Measurements from ENCODE around the gene PCDHB1. TPM values are rescaled to one million over a fixed set of nuclear protein-coding genes. Genes with fewer than 3 reads are reported as not detected.

The PCDHB1 gene
- total RNA-seq, 1 experiment from 2014 or later = 0.07 TPM

- Mint-ChIP-seq H3K27me3 (ENCODE audit: low read depth) (peaks cover 60% of the 10 kb centered on the region), H3K9me3 (no peaks in the 10 kb centered on the region), H3K36me3 (ENCODE audit: insufficient read depth in 1 of 3, low read depth in 3 of 3) (no peaks in the 10 kb centered on the region), H3K4me1 (peaks cover 15% of the 10 kb centered on the region in 2 experiments), H3K27ac (peak overlapping the region in 2 of 3 experiments; percentile 24 to 62; a peak in 4 of 7 replicates), H3K4me3 (peak overlapping the region; percentile 76 to 83)
- no peaks in the 10 kb centered on the region for H3K79me1 ChIP-seq (ENCODE audit: insufficient read depth, low read depth, low read length, poor library complexity, severe bottlenecking)
- H3K23ac ChIP-seq (ENCODE audit: insufficient read length, low read depth, low read length) = no peak overlapping the region
- H4K91ac ChIP-seq (ENCODE audit: insufficient read length, low read depth, low read length) = no peak overlapping the region
- H3K27me3 ChIP-seq (ENCODE audit: insufficient read depth, low read length) = peaks cover 3% of the 10 kb centered on the region; the same call in 1 of the 2 replicates
- H3K14ac ChIP-seq (ENCODE audit: insufficient read depth, low read length) = no peak overlapping the region
- peak overlapping the region; percentile 19 for H3K18ac ChIP-seq (ENCODE audit: insufficient read length, low read depth, low read length)
- H3K4me2 ChIP-seq (ENCODE audit: insufficient read depth, insufficient read length, low read length) = peak overlapping the region; percentile 97
- H3K4ac ChIP-seq (ENCODE audit: low read depth, low read length) = no peak overlapping the region
- H3T11ph ChIP-seq (ENCODE audit: low read length) = no peak overlapping the region
- H2BK120ac ChIP-seq (ENCODE audit: low read depth, low read length, poor library complexity, severe bottlenecking) = no peak overlapping the region
- H2BK5ac ChIP-seq (ENCODE audit: insufficient read length, low read length) = no peak overlapping the region
- DNase-seq = peak; percentile 68
- H4K20me1 ChIP-seq (ENCODE audit: control insufficient read depth, insufficient read depth, insufficient read length) = no peaks in the 10 kb centered on the region
- H3K27ac ChIP-seq (ENCODE audit: insufficient read length, low read depth, low read length) = no peak overlapping the region
- peak overlapping the region; percentile 21 for H3K9ac ChIP-seq (ENCODE audit: extremely low read depth, insufficient read length, low read length)
- peaks cover 15% of the 10 kb centered on the region for H3K23me2 ChIP-seq (ENCODE audit: insufficient read length, low read depth, low read length, poor library complexity, severe bottlenecking)
- no peaks in the 10 kb centered on the region for H3K9me3 ChIP-seq (ENCODE audit: control insufficient read depth, low read depth, low read length)
- no peaks in the 10 kb centered on the region for H3K79me2 ChIP-seq (ENCODE audit: insufficient read depth, low read length)
- WGBS (ENCODE audit: extremely low coverage, insufficient read length, low lambda C conversion rate) = no CpG with 5 or more reads among the region's 19 CpGs
- H4K8ac ChIP-seq (replicated peaks; ENCODE audit: insufficient read length, low read depth, low read length) = no peak overlapping the region
- H4K5ac ChIP-seq (ENCODE audit: insufficient read length, low read depth, low read length) = no peak overlapping the region
- no peak overlapping the region for H2AK5ac ChIP-seq (ENCODE audit: insufficient read length, low read length)
- H2BK12ac ChIP-seq (ENCODE audit: insufficient read length, low read depth, low read length) = no peak overlapping the region
- TF ChIP-seq CTCF (conservative IDR thresholded peaks at IDR 0.05) = no peak
- no peak overlapping the region for H3K56ac ChIP-seq (ENCODE audit: insufficient read length, low read depth, low read length)
- H2AFZ ChIP-seq (ENCODE audit: low read length) = peak overlapping the region; percentile 98
- H2BK15ac ChIP-seq (ENCODE audit: low read depth, low read length) = no peak overlapping the region
- no peak overlapping the region for H2BK20ac ChIP-seq (ENCODE audit: low read depth, low read length, poor library complexity, severe bottlenecking)
- peaks cover 3% of the 10 kb centered on the region; the same call in 1 of the 2 replicates for H3K4me1 ChIP-seq (ENCODE audit: insufficient read depth, low read length)
These were observed 320 bp downstream of the PCDHB1 start for GRCh38 chr5:141051521-141051866.
